22Rv1 (cell line): ENCODE measurements around the gene CTU2.

Experiments
- ZFX ChIP-seq: fragments of 450-650 bp; IDR thresholded peaks from 2 replicates; pipeline ENCODE4 v1.6.1; 2017; ENCODE audit warnings: antibody characterized with exemption, borderline replicate concordance
- TF ChIP-seq, protein P1 (sequence below): fragments of 450-650 bp; IDR thresholded peaks from 2 replicates; pipeline ENCODE4 v1.5.1; 2017; ENCODE audit warnings: mild to moderate bottlenecking

GRCh38 chr16:88686439-88687253 lies 19.7 kb upstream of the CTU2 start, which contains the start of gene SNAI3:
- TF ChIP-seq, protein P1, sequence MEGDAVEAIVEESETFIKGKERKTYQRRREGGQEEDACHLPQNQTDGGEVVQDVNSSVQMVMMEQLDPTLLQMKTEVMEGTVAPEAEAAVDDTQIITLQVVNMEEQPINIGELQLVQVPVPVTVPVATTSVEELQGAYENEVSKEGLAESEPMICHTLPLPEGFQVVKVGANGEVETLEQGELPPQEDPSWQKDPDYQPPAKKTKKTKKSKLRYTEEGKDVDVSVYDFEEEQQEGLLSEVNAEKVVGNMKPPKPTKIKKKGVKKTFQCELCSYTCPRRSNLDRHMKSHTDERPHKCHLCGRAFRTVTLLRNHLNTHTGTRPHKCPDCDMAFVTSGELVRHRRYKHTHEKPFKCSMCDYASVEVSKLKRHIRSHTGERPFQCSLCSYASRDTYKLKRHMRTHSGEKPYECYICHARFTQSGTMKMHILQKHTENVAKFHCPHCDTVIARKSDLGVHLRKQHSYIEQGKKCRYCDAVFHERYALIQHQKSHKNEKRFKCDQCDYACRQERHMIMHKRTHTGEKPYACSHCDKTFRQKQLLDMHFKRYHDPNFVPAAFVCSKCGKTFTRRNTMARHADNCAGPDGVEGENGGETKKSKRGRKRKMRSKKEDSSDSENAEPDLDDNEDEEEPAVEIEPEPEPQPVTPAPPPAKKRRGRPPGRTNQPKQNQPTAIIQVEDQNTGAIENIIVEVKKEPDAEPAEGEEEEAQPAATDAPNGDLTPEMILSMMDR, result no peak
- no peak for TF ChIP-seq ZFX
